PFSK-1 (cell line): ENCODE measurements around the gene NDST4.

Experiments used
- POLR2AphosphoS5 ChIP-seq: IDR thresholded peaks from 2 replicates; pipeline ENCODE4 v1.6.1; 2012; ENCODE audit warnings: low read depth, mild to moderate bottlenecking, control low read depth, low read length, moderate library complexity
- SIN3A ChIP-seq: IDR thresholded peaks from 2 replicates; pipeline ENCODE4 v1.6.1; 2012; ENCODE audit warnings: mild to moderate bottlenecking, low read length, moderate library complexity, borderline replicate concordance; ENCODE audit not compliant: insufficient read depth
- TAF1 ChIP-seq: IDR thresholded peaks from 2 replicates; pipeline ENCODE4 v1.6.1; 2012; ENCODE audit warnings: low read length, control low read depth, borderline replicate concordance; ENCODE audit not compliant: insufficient read depth
- TF ChIP-seq, protein P1 (sequence below), 2 experiments: IDR thresholded peaks; 2 replicates each; pipeline versions ENCODE4 v1.6.1 to v1.8.0; 2011 to 2012; ENCODE audit warnings: low read depth in 2 of 2, low read length in 2 of 2, control low read depth in 1 of 2, inconsistent platforms in 1 of 2, mild to moderate bottlenecking in 1 of 2, moderate library complexity in 1 of 2; ENCODE audit not compliant: insufficient read depth in 1 of 2

DNA sequence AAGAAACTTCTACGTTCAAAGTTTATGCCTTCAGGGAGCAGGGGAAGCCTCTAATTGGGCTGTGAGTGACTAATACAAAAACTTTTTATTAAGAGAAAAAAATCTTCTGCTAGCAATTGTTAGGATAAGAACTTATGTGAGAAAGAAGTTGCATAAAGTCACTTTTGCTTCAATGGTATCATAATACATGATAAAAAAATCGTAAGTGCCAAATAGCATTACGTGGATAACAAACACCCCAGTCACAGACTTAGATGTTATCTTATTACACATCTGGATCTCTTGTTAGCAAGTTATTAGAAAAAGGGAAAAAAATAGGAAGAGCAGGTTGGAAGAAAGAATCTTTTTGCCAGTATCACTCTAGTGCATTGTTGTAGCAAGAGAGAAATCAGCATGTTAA, 4.2 kb upstream of the NDST4 start:
- no peak for TF ChIP-seq POLR2AphosphoS5
- TF ChIP-seq TAF1 = no peak
- no peak for TF ChIP-seq SIN3A
- TF ChIP-seq, protein P1, sequence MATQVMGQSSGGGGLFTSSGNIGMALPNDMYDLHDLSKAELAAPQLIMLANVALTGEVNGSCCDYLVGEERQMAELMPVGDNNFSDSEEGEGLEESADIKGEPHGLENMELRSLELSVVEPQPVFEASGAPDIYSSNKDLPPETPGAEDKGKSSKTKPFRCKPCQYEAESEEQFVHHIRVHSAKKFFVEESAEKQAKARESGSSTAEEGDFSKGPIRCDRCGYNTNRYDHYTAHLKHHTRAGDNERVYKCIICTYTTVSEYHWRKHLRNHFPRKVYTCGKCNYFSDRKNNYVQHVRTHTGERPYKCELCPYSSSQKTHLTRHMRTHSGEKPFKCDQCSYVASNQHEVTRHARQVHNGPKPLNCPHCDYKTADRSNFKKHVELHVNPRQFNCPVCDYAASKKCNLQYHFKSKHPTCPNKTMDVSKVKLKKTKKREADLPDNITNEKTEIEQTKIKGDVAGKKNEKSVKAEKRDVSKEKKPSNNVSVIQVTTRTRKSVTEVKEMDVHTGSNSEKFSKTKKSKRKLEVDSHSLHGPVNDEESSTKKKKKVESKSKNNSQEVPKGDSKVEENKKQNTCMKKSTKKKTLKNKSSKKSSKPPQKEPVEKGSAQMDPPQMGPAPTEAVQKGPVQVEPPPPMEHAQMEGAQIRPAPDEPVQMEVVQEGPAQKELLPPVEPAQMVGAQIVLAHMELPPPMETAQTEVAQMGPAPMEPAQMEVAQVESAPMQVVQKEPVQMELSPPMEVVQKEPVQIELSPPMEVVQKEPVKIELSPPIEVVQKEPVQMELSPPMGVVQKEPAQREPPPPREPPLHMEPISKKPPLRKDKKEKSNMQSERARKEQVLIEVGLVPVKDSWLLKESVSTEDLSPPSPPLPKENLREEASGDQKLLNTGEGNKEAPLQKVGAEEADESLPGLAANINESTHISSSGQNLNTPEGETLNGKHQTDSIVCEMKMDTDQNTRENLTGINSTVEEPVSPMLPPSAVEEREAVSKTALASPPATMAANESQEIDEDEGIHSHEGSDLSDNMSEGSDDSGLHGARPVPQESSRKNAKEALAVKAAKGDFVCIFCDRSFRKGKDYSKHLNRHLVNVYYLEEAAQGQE (IDR thresholded peaks at IDR 0.05; ENCODE audit: insufficient read depth in 1 of 2, low read depth in 2 of 2, low read length in 2 of 2) = no peak
